ENCODE data around the gene DOCK9. TPM values are rescaled to one million over a fixed set of nuclear protein-coding genes. Genes with fewer than 3 reads are reported as not detected.
A peak's percentile ranks its signal among the peaks of the same experiment; 100 is the strongest.

DOCK9 gene
- total and polyA plus RNA-seq, 4 donors: 48.8 to 193 (median 133) TPM

- Histone ChIP-seq H3K9ac (ENCODE audit: insufficient read depth in 1 of 2, low read length in 2 of 2) (no peak overlapping the region), H3K36me3 (ENCODE audit: control insufficient read depth in 4 of 4, insufficient read depth in 4 of 4, low read length in 4 of 4) (no peaks in the 10 kb centered on the region), H3K4me1 (ENCODE audit: control insufficient read depth in 5 of 5, insufficient read depth in 5 of 5, low read length in 5 of 5) (peaks cover 0 to 32% (median 14%) of the 10 kb centered on the region in 5 donors), H3K27ac (ENCODE audit: low read depth in 1 of 2, low read length in 1 of 2) (peak overlapping the region in 1 of 2 donors; percentile 24), H3K9me3 (ENCODE audit: control insufficient read depth in 4 of 4, insufficient read depth in 3 of 4, low read length in 3 of 4) (no peaks in the 10 kb centered on the region), H3K4me3 (no peak overlapping the region), H3K27me3 (ENCODE audit: control insufficient read depth in 3 of 3, insufficient read depth in 3 of 3, low read length in 2 of 3) (no peaks in the 10 kb centered on the region)
- ATAC-seq (ENCODE audit: insufficient read depth, low FRiP score) (no peak), DNase-seq (no peak)
- TF ChIP-seq CTCF (IDR thresholded peaks at IDR 0.05; ENCODE audit: control extremely low read depth, extremely low read depth): no peak
- WGBS, 2 donors: 92 to 96% methylated on average over 2 of the region's 2 CpGs
Observed at GRCh38 chr13:99000137-99000536, 22.3 kb upstream of the DOCK9 start.

- H3K4me1 ChIP-seq (ENCODE audit: control insufficient read depth in 5 of 5, insufficient read depth in 5 of 5, low read length in 5 of 5): peaks cover 0 to 32% (median 14%) of the 10 kb centered on the region in 5 donors
- H3K4me3 ChIP-seq: no peak overlapping the region
- no peaks in the 10 kb centered on the region for H3K9me3 ChIP-seq (ENCODE audit: control insufficient read depth in 4 of 4, insufficient read depth in 3 of 4, low read length in 3 of 4)
- ATAC-seq (ENCODE audit: insufficient read depth, low FRiP score) (no peak), DNase-seq (peak in 2 of 3 donors; percentile 53 to 67)
- H3K36me3 ChIP-seq (ENCODE audit: control insufficient read depth in 4 of 4, insufficient read depth in 4 of 4, low read length in 4 of 4): no peaks in the 10 kb centered on the region
- H3K27me3 ChIP-seq (ENCODE audit: control insufficient read depth in 3 of 3, insufficient read depth in 3 of 3, low read length in 2 of 3): no peaks in the 10 kb centered on the region
- no peak overlapping the region for H3K27ac ChIP-seq (ENCODE audit: low read depth in 1 of 2, low read length in 1 of 2)
- TF ChIP-seq CTCF (IDR thresholded peaks at IDR 0.05; ENCODE audit: control extremely low read depth, extremely low read depth): no peak
- 52 to 74% methylated on average over 2 of the region's 2 CpGs for WGBS, 2 donors
- no peak overlapping the region for H3K9ac ChIP-seq (ENCODE audit: insufficient read depth in 1 of 2, low read length in 2 of 2)
Observed at GRCh38 chr13:98999639-98999952, 21.7 kb upstream of the DOCK9 start.

- peaks cover 0 to 32% (median 14%) of the 10 kb centered on the region in 5 donors for H3K4me1 ChIP-seq (ENCODE audit: control insufficient read depth in 5 of 5, insufficient read depth in 5 of 5, low read length in 5 of 5)
- no peaks in the 10 kb centered on the region for H3K27me3 ChIP-seq (ENCODE audit: control insufficient read depth in 3 of 3, insufficient read depth in 3 of 3, low read length in 2 of 3)
- ATAC-seq (ENCODE audit: insufficient read depth, low FRiP score) (no peak), DNase-seq (peak in 1 of 3 donors; percentile 60)
- TF ChIP-seq CTCF (IDR thresholded peaks at IDR 0.05; ENCODE audit: control extremely low read depth, extremely low read depth): no peak
- H3K27ac ChIP-seq (ENCODE audit: low read depth in 1 of 2, low read length in 1 of 2): peak overlapping the region in 1 of 2 donors; percentile 21
- H3K36me3 ChIP-seq (ENCODE audit: control insufficient read depth in 4 of 4, insufficient read depth in 4 of 4, low read length in 4 of 4): no peaks in the 10 kb centered on the region
- no peaks in the 10 kb centered on the region for H3K9me3 ChIP-seq (ENCODE audit: control insufficient read depth in 4 of 4, insufficient read depth in 3 of 4, low read length in 3 of 4)
- H3K4me3 ChIP-seq: no peak overlapping the region
- WGBS, 2 donors: 58 to 72% methylated on average over 8 of the region's 8 CpGs
- H3K9ac ChIP-seq (ENCODE audit: insufficient read depth in 1 of 2, low read length in 2 of 2): no peak overlapping the region
Observed at GRCh38 chr13:98998831-98999638, 21.2 kb upstream of the DOCK9 start.

All from lung (tissue), 12 donors.